H1 (cell line): ENCODE measurements around the gene ZNF423. TPM values are rescaled to one million over a fixed set of nuclear protein-coding genes. Genes with fewer than 3 reads are reported as not detected.

Experiments
- CTCF ChIA-PET: fragments of 300-600 bp; sonication (Branson Sonifier 250); formaldehyde crosslinking; loops from one replicate; lab custom pipeline; 2021; ENCODE audit not compliant: partially characterized antibody; lab: Charles Lee
- POLR2A ChIA-PET: fragments of 300-600 bp; sonication (Branson Sonifier 250); formaldehyde crosslinking; loops from one replicate; lab custom pipeline; 2021; ENCODE audit warnings: inconsistent platforms; ENCODE audit not compliant: partially characterized antibody; lab: Charles Lee
- DNase-seq, 2 experiments: peaks; one replicate each; pipeline versions ENCODE4 v3.0.0 to v3.0.0-alpha.2; 2010 to 2022; ENCODE audit warnings: low spot score in 2 of 2, low read depth in 1 of 2, mixed read lengths in 1 of 2
- FAIRE-seq: peaks from 2 replicates; lab custom pipeline; 2011; peaks lifted over from hg19 to GRCh38; lab: Jason Lieb, UNC
- H2AFZ ChIP-seq: 2 replicates; pipeline ENCODE4 v1.8.1; 2012; ENCODE audit warnings: low read length, inconsistent platforms
- H2AK5ac ChIP-seq: 2 replicates; pipeline ENCODE4 v1.6.1; 2013; ENCODE audit warnings: low read depth, low read length
- H2BK120ac ChIP-seq: replicated peaks from 2 replicates; pipeline ENCODE3; 2013; ENCODE audit warnings: low read depth, low read length, inconsistent platforms
- H2BK12ac ChIP-seq: 2 replicates; pipeline ENCODE4 v1.6.1; 2013; ENCODE audit warnings: low read depth, low read length
- H2BK15ac ChIP-seq: 2 replicates; pipeline ENCODE4 v1.6.1; 2013; ENCODE audit warnings: low read length
- H2BK20ac ChIP-seq: 2 replicates; pipeline ENCODE4 v1.6.1; 2013; ENCODE audit warnings: low read length
- H2BK5ac ChIP-seq: 2 replicates; pipeline ENCODE4 v1.6.1; 2013; ENCODE audit warnings: low read depth, low read length
- H3K14ac ChIP-seq: 2 replicates; pipeline ENCODE4 v1.6.1; 2013; ENCODE audit warnings: inconsistent platforms; ENCODE audit not compliant: insufficient read length
- H3K18ac ChIP-seq: 2 replicates; pipeline ENCODE4 v1.6.1; 2013; ENCODE audit warnings: low read length; ENCODE audit errors: extremely low read depth
- H3K23ac ChIP-seq: 2 replicates; pipeline ENCODE4 v1.6.1; 2013; ENCODE audit warnings: inconsistent platforms; ENCODE audit not compliant: insufficient read length
- H3K23me2 ChIP-seq: 2 replicates; pipeline ENCODE4 v1.6.1; 2013; ENCODE audit warnings: low read depth, low read length
- H3K27ac ChIP-seq: 2 replicates; pipeline ENCODE4 v1.6.1; 2011; ENCODE audit warnings: low read depth, low read length, inconsistent platforms
- H3K27me3 ChIP-seq, 4 experiments: replicated peaks in 1 of 4; 1 replicate in 1 of 4; 2 replicates in 3 of 4; pipeline versions ENCODE4 v1.6.1 to v1.8.1; 2011 to 2013; ENCODE audit warnings: low read length in 3 of 4, mild to moderate bottlenecking in 3 of 4, inconsistent platforms in 2 of 4, mixed read lengths in 2 of 4, moderate library complexity in 1 of 4; ENCODE audit not compliant: control insufficient read depth in 3 of 4, insufficient read depth in 3 of 4; ENCODE audit errors: extremely low read depth in 1 of 4
- H3K36me3 ChIP-seq, 4 experiments: 2 replicates each; pipeline versions ENCODE4 v1.6.1 to v1.8.1; 2011 to 2013; ENCODE audit warnings: mild to moderate bottlenecking in 4 of 4, low read length in 3 of 4, moderate library complexity in 2 of 4, control low read depth in 1 of 4, inconsistent platforms in 1 of 4; ENCODE audit not compliant: insufficient read depth in 4 of 4, control insufficient read depth in 2 of 4
- H3K4ac ChIP-seq: replicated peaks from 2 replicates; pipeline ENCODE3; 2013; ENCODE audit warnings: low read length, low read depth, mixed read lengths, inconsistent platforms; ENCODE audit not compliant: insufficient read length
- H3K4me1 ChIP-seq, 4 experiments: replicated peaks in 1 of 4; 1 replicate in 1 of 4; 2 replicates in 3 of 4; pipeline versions ENCODE4 v1.6.1 to v1.8.1; 2011 to 2013; ENCODE audit warnings: low read length in 3 of 4, inconsistent platforms in 2 of 4, mixed read lengths in 1 of 4; ENCODE audit not compliant: insufficient read depth in 4 of 4, control insufficient read depth in 3 of 4
- H3K4me2 ChIP-seq, 2 experiments: 2 replicates each; pipeline versions ENCODE4 v1.6.1 to v1.8.1; 2011 to 2013; ENCODE audit warnings: low read depth in 2 of 2, low read length in 2 of 2, control low read depth in 1 of 2, inconsistent platforms in 1 of 2, mild to moderate bottlenecking in 1 of 2; ENCODE audit not compliant: insufficient read depth in 1 of 2
- H3K4me3 ChIP-seq, 4 experiments: fragments of 200-600, 300-600 bp in 1 of 4; sonication (generic), shearing (Covaris generic), sonication (Bioruptor Twin) in 1 of 4; 2 replicates each; pipeline versions ENCODE4 v1.5.1 to v1.8.1; 2011 to 2016; ENCODE audit warnings: low read length in 4 of 4, low read depth in 3 of 4, control low read depth in 2 of 4, inconsistent platforms in 2 of 4, mild to moderate bottlenecking in 2 of 4, mixed read lengths in 1 of 4, moderate library complexity in 1 of 4; ENCODE audit not compliant: insufficient read depth in 2 of 4; ENCODE audit errors: extremely low read depth in 1 of 4
- H3K56ac ChIP-seq: replicated peaks from 2 replicates; pipeline ENCODE3; 2013; ENCODE audit warnings: low read depth, mild to moderate bottlenecking, mixed read lengths, low read length, inconsistent platforms; ENCODE audit not compliant: insufficient read length
- H3K79me1 ChIP-seq: 2 replicates; pipeline ENCODE4 v1.6.1; 2013; ENCODE audit warnings: low read depth, low read length, control low read depth
- H3K79me2 ChIP-seq, 2 experiments: 2 replicates each; pipeline versions ENCODE4 v1.6.1 to v1.8.1; 2012 to 2013; ENCODE audit warnings: low read length in 2 of 2, mild to moderate bottlenecking in 2 of 2, inconsistent platforms in 1 of 2; ENCODE audit not compliant: insufficient read depth in 2 of 2, control insufficient read depth in 1 of 2
- H3K9ac ChIP-seq, 4 experiments: replicated peaks in 1 of 4; 1 replicate in 1 of 4; 2 replicates in 3 of 4; pipeline versions ENCODE4 v1.6.1 to v1.8.1; 2011 to 2013; ENCODE audit warnings: low read depth in 3 of 4, low read length in 3 of 4, control low read depth in 2 of 4, mild to moderate bottlenecking in 2 of 4, moderate library complexity in 2 of 4, inconsistent platforms in 1 of 4; ENCODE audit errors: extremely low read depth in 1 of 4
- H3K9me3 ChIP-seq, 2 experiments: 2 replicates each; pipeline versions ENCODE4 v1.6.1 to v1.8.1; 2012 to 2013; ENCODE audit warnings: mild to moderate bottlenecking in 2 of 2, moderate library complexity in 2 of 2, control low read depth in 1 of 2, inconsistent platforms in 1 of 2, low read depth in 1 of 2, low read length in 1 of 2, mixed read lengths in 1 of 2; ENCODE audit not compliant: insufficient read depth in 2 of 2
- H4K20me1 ChIP-seq, 2 experiments: replicated peaks in 1 of 2; 2 replicates each; pipeline versions ENCODE3 to v1.8.1; 2011 to 2013; ENCODE audit warnings: inconsistent platforms in 2 of 2, low read length in 2 of 2, mild to moderate bottlenecking in 1 of 2; ENCODE audit not compliant: insufficient read depth in 2 of 2, control insufficient read depth in 1 of 2
- H4K5ac ChIP-seq: 2 replicates; pipeline ENCODE4 v1.6.1; 2013; ENCODE audit warnings: low read length, low read depth, mixed read lengths, inconsistent platforms; ENCODE audit not compliant: insufficient read length
- H4K8ac ChIP-seq: 2 replicates; pipeline ENCODE4 v1.8.0; 2013; ENCODE audit warnings: mild to moderate bottlenecking, moderate library complexity, low read length, inconsistent platforms; ENCODE audit not compliant: insufficient read depth; ENCODE audit errors: extremely low read depth
- H4K91ac ChIP-seq: replicated peaks from 2 replicates; pipeline ENCODE3; 2013; ENCODE audit warnings: low read length, mixed read lengths, inconsistent platforms; ENCODE audit not compliant: insufficient read length
- NRF1 ChIP-seq: IDR thresholded peaks from 2 replicates; pipeline ENCODE4 v1.6.1; 2011; ENCODE audit warnings: mild to moderate bottlenecking, low read depth, low read length, improper control_type of control experiment
- PHF8 ChIP-seq: fragments of 200-600 bp; sonication (generic); conservative IDR thresholded peaks from 2 replicates; pipeline ENCODE4 v1.7.1; 2012; ENCODE audit warnings: low read depth, mild to moderate bottlenecking, inconsistent platforms, low read length, moderate library complexity
- TBP ChIP-seq: IDR thresholded peaks from 2 replicates; pipeline ENCODE4 v1.6.1; 2011; ENCODE audit warnings: low read depth, low read length, improper control_type of control experiment
- WGBS, 2 experiments: shearing (Covaris generic) in 1 of 2; methylation state at CpG; one replicate each; pipeline versions ENCODE4 v1.1.6 to v1.1.7; 2013 to 2015; ENCODE audit warnings: low lambda C conversion rate in 2 of 2, mixed read lengths in 2 of 2, inconsistent platforms in 1 of 2, low coverage in 1 of 2, missing lambda C conversion rate in 1 of 2; ENCODE audit not compliant: insufficient replicate concordance in 2 of 2, insufficient coverage in 1 of 2, insufficient read length in 1 of 2; ENCODE audit errors: extremely low coverage in 1 of 2, missing lambda C conversion rate in 1 of 2; 5-methylcytosine and 5-hydroxymethylcytosine counted together
- polyA plus RNA-seq, 7 experiments: library from polyadenylated mRNA; depleted of rRNA in 3 of 7; stranded (reverse) in 5 of 7; unstranded in 2 of 7; fragments of >200 nt in 5 of 7; fragments of 200-250 nt in 2 of 7; gene quantifications; 1 replicate in 5 of 7; 2 replicates in 1 of 7; 4 replicates in 1 of 7; pipeline versions ENCODE4 v1.2.1 to v1.2.3, GENCODE V29; 2011 to 2013; ENCODE audit warnings: missing spikeins in 2 of 7, mixed read lengths in 2 of 7
- total RNA-seq: library from RNA; stranded (reverse); fragmentation: NEBNext Ultra II Directional; extraction: Animal tissue kit (Norgen Biotek cat#: 25700); gene quantifications from 2 replicates; pipeline ENCODE4 v1.2.1, GENCODE V29; 2021

ZNF423 gene
- total and polyA plus RNA-seq, 2 of the 8 experiments (the other 6 are each of a cell fraction or from before 2014, with no cell fraction given): 38.2 to 52.3 TPM

- Histone ChIP-seq H3K4ac (no peak overlapping the region), H3K23ac (no peak overlapping the region), H3K23me2 (no peaks in the 10 kb centered on the region), H2BK5ac (no peak overlapping the region), H3K36me3 (peaks cover 2 to 8% (median 3%) of the 10 kb centered on the region in 4 experiments; a peak in 2 of 8 replicates), H3K27me3 (no peaks in the 10 kb centered on the region), H3K79me2 (peaks cover 3% of the 10 kb centered on the region in 2 experiments; a peak in 2 of 4 replicates), H4K8ac (no peak overlapping the region), H2BK20ac (no peak overlapping the region), H2AFZ (no peak overlapping the region), H2AK5ac (no peak overlapping the region), H3K27ac (no peak overlapping the region), H4K20me1 (no peaks in the 10 kb centered on the region), H4K91ac (no peak overlapping the region), H3K4me3 (no peak overlapping the region), H3K9ac (no peak overlapping the region), H3K4me2 (no peak overlapping the region), H4K5ac (no peak overlapping the region), H3K56ac (no peak overlapping the region), H3K18ac (no peak overlapping the region), H3K14ac (no peak overlapping the region), H3K79me1 (no peaks in the 10 kb centered on the region), H2BK120ac (no peak overlapping the region), H3K9me3 (peaks cover 7 to 16% of the 10 kb centered on the region in 2 experiments), H3K4me1 (peaks cover 0 to 6% (median 0%) of the 10 kb centered on the region in 4 experiments; a peak in 2 of 7 replicates), H2BK12ac (no peak overlapping the region), H2BK15ac (no peak overlapping the region)
- CTCF ChIA-PET: interaction anchor here (0.6 to 2.8 kb wide), 6 partner anchors 20 to 1511 kb away, joined by 3 to 9 read pairs (median 3); no protein-coding TSS in a partner anchor
- WGBS, 2 experiments: 82% methylated on average over 1 of the region's 1 CpG; no CpG with 5 or more reads in 1 of the 2 experiments
- POLR2A ChIA-PET: no interaction called here
- FAIRE-seq (no peak), DNase-seq (no peak)
- TF ChIP-seq PHF8 (no peak), NRF1 (no peak), TBP (no peak)
Observed at GRCh38 chr16:49650603-49651002, 205.3 kb downstream of the ZNF423 start.
